Amniotic stem cell (primary cell): ENCODE data around the gene EMILIN2.

Experiments used
- DNase-seq: peaks from one replicate; lab custom pipeline; 2025; lab: John Stamatoyannopoulos, UW

Gene EMILIN2

GRCh38 chr18:2956056-2956455 lies 109.2 kb downstream of the EMILIN2 start:
- no peak for DNase-seq

- no peak for DNase-seq
Measured at GRCh38 chr18:2958819-2959298, 112.1 kb downstream of the EMILIN2 start.

- no peak for DNase-seq
Measured at GRCh38 chr18:2959341-2959740, 112.5 kb downstream of the EMILIN2 start.

GRCh38 chr18:2960983-2961696 lies 114.3 kb downstream of the EMILIN2 start:
- no peak for DNase-seq

GRCh38 chr18:2961821-2962220 lies 115.0 kb downstream of the EMILIN2 start:
- no peak for DNase-seq

- no peak for DNase-seq
Measured at GRCh38 chr18:2963048-2963447, 116.2 kb downstream of the EMILIN2 start.

GRCh38 chr18:2964361-2965010 lies 117.7 kb downstream of the EMILIN2 start:
- no peak for DNase-seq
